HG03060 (cell line): ENCODE results near the gene SORBS2.

ENCODE experiments used
- ATAC-seq: cut with Tn5 transposase; IDR thresholded peaks from one replicate; pipeline ENCODE4 v1.9.1; 2021; ENCODE audit warnings: low read depth, moderate number of reproducible peaks; ENCODE audit not compliant: unreplicated experiment

SORBS2 gene

DNA sequence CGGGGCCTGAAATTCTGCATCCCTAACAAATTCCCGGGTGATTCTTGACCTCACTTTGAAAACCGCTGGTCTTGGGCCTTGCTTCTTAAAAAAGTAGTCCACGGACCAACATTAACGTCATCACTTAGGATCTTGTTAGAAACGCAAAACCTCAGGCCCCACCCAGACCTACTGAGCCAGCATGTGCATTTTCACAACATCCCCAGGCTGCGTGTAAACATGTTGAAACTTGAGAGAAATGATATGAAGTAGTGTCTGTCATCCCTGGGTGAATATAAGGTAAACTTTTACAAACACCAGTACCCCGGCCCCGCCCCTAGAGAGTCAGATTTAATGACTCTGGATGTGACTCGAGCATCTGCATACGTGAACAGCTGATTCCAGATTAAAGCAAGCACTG is 33.7 kb downstream of the SORBS2 start:
- ATAC-seq: no peak

DNA sequence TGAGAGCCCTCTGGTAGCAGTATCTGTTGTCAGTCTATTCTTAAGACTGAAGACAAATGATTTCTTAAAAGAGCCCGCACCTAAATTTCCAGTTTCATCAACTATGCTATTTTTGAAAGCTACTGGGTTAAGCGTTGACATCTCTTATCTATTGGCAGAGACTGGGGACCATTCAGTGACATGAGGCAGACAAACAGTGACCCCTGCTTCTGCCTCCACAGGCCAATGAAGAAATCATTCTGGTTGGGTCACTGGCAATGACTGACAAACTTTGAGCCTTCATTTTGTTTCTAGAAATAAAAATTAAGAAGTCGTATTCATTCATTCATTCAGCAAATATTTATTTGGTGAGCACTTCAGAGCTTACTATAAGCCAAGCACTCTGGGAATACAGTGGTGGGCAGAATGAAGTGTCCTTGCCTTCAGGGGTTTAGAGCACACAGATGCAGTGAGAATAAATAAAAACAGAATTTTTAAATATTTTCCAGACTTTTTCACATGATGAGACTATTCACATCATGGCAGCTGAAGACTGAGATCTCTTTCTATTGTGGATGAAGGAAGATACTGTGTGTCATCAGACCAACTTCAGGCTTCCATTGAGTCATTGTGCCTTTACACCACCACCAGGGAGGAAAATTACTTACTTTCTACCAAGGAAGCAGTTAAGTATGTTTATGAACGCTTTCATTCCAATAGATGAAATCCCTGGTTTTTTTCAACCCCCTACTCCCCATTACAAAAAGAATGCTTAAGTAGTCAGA is 36.0 kb downstream of the SORBS2 start:
- no peak for ATAC-seq

DNA sequence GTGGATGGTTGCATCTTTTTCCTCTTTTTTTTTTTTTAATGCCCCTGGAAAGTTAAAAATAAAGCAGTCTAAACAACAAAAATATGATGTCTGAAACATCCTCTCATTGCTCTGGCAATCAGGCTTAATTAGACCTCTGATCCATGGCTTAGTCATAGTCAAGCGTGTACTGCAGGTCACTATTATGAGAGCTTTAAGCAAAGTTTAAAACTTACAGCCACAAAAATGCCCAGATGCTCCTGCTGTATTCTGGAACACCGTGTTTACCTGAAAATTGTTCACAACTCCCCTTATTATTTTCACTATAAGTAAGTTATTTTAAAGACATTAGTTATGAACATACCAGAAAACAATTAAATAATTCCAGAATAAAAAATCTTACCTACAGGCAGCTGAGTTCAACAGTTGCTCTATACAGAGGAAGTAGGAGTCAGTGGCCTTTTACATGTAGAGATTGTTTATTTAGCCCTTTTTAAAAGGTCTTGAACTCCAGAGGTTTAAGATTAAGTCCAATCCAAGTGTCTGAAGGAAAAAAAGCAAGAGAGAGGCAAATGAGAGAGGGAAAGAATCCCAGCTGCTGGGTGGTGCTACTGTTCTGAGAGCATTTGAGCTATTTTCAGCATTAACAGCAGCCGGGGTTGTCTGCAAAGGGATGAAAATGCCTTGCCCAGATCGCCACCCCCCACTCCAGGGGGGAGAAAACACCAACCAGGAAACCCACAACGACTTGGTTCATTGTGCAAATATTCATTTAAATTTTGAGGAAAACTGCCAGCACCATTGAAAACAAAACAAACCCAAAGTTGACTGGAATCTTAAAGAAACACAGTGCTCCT is 36.9 kb downstream of the SORBS2 start:
- ATAC-seq: no peak

DNA sequence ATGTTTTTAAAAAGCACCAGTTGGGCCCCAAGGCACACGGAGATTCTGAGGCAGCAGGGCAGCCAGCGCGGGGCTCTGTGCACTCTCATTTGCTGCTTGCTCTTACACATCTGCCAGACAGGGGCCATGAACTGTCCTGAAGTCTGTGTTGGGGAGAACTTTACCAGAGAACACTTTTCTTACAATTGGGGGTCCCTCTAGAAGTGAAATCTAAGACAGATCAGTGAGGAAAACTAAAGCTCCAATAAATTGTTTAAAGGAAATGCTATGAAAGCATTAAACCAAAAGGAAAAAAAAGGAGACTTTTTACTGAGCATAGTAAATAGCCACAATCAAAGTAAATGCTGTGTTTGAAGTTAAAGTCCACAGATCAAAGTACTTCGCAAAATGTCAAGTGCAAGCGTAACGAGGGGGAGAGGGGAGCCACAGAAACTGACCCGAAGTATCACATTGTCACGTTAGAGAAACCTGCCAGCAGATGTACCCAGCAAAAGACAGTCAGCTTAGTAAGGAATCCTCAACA is 37.8 kb downstream of the SORBS2 start:
- no peak for ATAC-seq

DNA sequence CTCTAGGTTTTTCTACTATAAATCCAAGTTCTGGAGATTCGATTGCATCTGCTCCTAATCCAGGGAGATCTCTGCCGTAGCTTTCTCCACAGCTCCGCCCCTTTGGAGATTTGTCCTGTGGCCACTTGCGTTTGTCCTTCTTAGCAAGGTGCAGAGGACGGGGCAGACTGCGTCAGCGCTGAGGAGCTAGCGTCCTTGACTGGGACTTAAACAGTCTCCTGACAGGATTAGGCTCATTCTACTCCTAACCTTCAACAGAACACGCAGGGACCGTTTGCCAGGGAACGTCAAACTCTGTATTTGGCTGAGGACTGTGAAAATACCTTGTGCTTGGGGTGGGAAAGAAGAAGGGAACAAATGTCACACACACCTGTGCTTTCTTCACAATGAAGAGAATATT is 38.6 kb downstream of the SORBS2 start:
- ATAC-seq: no peak

DNA sequence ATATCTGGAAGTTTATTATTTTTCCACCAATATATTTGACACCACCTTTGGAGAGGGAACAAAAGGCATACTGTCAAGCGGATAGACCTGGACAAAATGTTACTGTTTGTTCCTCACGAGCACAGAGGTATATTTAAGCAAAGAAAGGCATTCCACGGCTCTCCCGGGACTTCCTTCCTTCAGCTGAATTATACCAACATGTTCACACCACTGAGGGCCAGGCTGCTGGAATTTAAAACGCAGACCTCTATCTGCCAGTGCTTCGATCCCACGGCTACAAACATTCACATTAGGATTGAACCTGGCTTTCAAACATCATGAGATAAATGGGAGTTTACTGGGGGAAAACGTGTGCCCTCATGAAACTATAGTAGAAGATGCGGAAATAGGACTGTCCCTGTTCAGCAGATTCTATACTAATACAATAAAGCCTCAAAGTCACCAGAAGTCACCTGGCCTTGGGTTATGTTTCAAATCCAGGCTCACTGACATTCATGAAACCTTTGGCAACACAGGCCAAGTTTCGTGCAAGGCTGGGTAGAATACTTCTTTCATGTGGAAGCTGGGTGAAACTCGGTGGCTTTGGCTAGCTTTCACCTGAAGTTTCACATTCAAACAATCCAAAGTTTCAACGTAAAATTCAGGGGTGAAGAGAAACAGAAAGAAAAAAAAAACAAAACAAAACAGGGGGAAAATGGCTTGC is 39.5 kb downstream of the SORBS2 start:
- ATAC-seq: no peak

DNA sequence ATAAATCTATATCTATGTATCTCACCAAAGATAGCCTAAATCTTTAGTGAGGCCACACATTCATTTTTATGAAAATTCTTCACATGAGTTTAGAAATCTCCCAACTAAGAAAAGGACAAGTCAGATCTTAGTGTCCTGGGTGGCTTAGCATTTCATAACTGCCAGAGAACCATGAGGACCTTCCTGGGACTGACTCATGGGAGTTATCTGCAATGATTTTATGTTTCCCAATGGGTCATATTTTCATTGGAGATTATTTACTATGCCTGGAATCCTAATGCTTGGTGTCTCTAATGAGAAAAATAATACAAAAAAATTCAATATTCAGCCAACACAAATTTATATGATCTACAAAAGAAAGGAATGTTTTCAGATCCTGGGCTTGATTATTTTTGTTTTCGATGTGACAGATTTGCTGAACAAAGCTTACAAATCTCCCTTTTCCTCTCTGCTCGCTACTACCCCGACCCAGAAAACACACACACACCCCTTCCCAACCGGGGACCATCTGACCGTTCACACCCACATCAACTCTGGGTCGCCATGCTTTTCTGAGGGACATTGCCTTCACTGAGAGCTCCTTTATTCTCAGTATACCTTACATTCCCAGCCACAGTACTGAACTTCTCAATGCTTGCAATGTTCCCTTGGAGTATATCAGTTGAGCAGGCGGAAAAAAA is 40.1 kb downstream of the SORBS2 start:
- no peak for ATAC-seq

DNA sequence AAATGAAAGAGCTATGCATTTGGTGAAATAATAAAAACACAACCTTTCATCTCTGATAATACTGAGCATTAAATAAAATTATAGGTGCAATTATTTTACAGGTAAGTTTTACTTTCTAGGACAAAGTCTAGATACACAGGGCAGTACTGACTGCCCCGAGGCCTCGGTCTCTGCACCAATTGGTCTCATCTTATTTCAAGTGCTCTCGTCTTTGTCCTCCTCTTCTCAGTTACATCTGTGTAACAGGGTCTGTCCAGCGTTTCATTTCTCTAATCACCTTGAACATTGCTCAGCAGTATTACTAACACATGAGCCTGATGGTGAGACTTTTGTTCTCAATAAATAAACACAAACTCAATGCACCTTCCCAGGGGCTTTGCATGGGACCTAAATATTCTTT is 44.5 kb downstream of the SORBS2 start:
- ATAC-seq: no peak

DNA sequence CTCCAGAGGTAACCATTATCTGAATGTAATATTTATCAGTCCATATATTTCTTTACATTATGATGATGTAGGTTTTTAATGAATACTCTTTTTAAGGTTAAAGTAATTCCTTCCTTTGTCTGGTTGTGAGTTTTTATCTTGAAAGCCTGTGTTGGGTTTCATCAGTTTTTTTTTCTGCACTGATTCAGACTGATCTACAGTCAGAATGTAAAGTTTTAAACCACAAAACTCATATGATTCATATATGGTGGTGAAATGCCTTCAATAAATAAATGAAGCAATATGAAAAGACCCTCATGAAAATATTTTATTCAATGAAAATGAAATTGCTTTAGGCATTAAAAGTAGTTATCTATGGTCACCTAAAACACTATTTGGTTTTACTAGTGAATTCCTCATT is 47.1 kb downstream of the SORBS2 start:
- ATAC-seq: no peak

DNA sequence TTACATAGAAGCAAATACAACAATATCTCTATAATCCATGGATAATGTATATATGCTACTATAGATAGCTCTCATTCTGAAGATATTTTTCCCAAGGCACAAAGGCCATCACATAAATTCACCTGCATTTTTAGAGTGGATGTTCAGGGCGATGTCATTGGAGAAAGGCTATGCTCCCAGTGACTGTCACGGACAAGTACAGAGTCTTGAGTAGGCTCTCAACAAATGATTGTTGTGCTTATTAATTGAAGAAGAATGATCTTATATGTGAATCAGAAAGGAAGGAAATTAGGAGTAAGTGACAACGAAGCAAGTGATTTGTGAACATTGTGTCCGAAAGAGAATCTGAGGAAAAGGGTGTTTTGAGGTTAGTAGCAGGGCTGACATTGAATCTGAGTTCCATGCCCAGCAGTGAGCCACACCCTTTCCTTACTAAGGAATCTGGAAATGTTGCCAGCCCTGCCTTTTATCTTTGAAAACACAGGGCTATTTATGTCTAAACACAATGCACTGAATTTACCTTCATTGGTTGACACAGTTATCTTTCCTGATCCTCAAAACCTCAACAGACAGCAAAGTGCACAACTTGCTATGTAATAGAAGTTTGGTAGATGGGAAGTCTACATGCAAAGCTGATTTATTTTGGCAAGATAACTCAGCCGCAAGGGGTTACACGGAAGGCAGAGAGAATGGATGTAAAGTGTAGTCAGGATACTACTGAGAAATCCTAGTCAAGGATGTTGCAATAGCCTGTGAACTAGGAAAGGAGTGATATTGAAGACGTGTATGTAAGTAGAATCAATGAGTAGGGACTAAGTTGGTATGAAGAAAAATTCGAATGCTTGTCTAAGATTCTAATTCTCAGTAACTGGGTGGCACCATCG is 50.4 kb downstream of the SORBS2 start:
- ATAC-seq: no peak

DNA sequence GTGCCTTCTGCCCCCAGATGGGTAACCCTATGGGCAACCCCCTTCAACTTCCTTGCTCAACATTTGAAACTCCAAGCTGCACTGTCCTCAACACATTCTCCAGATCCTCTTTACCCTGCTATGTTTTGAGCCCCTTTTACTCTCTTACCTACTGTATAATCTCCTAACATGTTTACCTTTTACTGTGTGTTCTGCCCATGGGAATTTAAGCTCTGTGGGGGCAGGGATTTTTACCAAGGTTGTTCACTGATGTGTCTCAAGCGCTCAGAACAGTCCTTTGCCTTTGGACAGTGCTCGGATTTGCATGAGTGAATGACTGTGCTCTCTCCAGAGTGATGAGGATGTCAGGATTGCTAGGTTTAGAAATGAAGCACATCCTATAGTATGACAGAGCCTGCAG is 53.2 kb downstream of the SORBS2 start:
- ATAC-seq: no peak

DNA sequence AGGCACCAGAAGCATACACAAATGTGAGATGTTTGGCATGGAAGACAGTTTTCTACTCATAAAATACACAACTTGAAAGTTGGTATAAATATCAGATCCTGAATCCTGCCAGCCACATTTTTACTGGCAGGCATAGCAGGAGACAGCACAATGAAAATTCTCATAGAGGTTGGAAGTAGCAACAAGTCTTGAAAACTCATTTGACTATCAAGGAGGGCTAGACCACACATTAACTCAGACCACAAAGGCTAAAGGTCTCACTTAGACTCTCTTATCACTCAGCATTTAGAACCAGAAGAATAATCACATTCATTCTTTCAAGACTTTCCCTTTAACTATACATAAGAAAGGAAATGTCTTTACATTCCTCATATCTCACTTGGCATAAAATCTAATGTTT is 56.5 kb downstream of the SORBS2 start:
- ATAC-seq: no peak

DNA sequence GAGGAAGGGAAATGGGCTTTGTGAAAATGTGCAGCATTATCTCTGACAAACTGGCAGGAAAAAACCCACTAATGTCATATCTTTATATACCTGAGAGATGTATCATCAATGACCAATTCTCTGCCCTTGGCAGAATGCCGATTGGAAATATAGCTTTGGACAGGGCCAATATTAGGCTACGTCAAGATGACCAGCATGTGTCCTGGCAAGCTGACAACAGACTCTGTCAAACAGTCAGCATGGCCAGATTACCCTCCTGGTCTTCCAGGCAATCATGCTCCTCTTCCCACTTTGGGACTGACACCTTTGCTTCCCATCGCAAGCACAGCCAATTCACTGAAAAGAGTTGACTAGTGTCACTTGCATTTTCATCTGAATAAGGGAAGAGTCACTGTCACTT is 57.0 kb downstream of the SORBS2 start:
- no peak for ATAC-seq

DNA sequence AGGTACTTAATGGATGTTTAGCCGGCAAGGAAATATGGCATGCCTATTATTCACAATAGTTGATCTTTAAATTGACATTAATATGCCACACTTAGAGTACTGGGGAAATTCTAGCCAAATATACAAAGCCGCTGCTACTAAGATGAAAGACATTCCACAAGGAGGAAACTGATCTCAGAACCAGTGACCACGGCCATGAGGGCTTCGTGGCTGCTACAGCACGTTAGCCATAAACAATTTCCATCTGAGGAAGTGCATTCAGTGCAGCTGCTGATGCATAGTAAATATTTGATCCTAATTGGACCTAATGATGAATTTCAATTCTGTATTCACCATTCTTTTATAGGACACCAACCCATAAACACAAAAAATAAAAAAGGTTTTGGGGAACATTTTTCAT is 59.1 kb downstream of the SORBS2 start:
- ATAC-seq: no peak

DNA sequence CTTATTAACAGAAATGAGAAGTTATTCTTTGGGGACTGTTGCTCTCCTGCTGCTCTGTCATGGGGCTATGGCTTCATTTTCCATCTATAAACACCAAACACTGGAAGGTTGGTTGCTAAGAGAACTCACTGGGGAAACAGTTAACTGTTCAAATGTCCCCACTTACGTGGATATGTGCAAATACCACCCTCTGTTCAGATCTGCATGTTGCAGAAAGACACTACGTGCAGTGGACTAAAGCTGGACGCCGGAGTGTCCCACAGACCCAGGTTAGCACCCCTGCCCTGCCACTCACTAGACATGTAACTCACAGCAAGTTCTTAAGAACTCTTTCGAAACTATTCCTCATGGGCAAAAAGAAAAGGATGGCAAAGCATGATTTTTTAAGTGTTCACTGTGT is 62.1 kb downstream of the SORBS2 start:
- ATAC-seq: no peak

DNA sequence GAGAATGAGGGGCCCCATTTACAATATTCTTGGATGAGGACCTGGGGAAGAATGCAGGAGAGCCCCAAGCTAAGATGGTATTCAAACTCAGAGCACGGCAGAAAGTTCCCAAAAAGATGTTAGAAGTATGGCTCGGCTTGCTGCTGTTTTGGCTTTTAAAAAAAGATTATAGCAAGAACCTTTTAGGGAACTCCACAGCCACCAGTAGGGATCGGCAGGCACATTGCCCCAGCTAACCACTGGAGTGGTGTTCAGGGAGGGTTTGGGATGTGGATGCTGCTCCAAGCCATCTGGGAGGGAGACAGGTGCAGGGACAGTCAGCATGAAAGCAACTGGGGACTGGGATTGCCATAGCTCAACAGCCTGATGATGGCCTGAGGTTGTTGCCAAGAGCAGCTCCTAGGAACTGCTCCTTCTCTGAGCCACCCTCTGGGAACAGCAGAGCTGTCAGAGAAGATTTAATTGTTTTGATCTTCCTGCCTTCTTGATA is 63.0 kb downstream of the SORBS2 start:
- no peak for ATAC-seq

DNA sequence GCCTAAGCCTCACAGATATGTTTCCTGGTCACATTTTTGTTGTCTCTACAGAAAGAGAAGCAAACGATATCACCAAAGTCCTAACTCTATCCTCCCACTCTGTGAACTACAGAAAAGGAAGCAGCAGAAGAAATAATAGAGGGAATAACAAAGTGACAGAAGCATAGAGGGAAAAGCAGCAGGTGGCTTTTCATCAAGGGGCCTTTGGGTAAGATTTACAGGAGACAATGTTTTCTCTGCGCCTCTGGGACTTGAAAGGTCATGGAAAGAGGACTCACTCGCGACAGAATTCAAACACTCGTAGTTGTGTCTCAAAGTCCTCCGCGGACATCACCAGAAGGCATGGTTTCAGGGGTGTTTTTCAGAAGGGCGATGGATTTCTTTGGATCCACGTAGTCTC is 66.1 kb downstream of the SORBS2 start:
- no peak for ATAC-seq

DNA sequence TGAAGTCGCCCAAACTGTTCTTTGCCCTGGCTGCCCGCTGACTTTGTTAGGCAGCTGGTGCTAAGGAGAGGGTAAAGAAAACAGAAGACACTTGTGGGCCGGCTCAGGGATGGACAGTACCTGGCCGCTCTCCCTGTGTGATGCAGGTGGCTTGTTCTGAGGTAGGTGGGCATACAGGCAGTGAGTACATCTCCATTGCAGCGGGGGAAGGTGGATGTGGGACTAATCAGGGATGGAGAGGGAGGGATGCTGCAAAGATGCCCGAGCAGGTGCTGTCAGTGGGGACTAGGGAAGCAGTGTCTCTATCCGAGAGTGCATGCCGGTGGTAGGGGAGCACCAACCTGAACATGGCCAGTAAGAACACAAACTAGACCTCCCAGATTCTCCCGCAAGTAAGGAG is 67.0 kb downstream of the SORBS2 start:
- ATAC-seq: no peak

DNA sequence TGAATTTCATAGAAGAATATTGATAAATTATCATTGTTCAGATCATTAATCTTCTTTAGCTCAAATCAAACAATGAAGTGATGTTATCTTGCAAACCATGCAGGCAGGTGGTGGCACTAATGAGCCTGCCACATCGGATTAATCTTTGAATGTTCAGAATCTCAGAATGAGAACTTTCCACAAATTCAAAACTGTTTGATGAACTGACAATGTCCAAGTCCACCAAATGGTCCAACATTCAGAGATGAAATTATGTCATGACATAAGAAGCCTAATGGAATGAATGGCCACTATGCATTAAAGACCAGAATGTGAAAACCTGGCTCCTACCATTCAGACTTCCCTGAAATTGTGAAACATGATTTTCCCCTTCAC is 67.5 kb downstream of the SORBS2 start:
- no peak for ATAC-seq
